Hindlimb muscle (tissue), 1 donor: Measurements from ENCODE around the gene ARHGAP31. TPM values are rescaled to one million over a fixed set of nuclear protein-coding genes. Genes with fewer than 3 reads are reported as not detected.

Source experiments
- DNase-seq: peaks from one replicate; pipeline ENCODE4 v3.0.0-alpha.2; 2013
- polyA plus RNA-seq: library from polyadenylated mRNA; unstranded; fragments of 120-200 nt; gene quantifications from one replicate; pipeline ENCODE4 v1.2.1, GENCODE V29; 2013; ENCODE audit not compliant: insufficient read length

Gene ARHGAP31
- polyA plus RNA-seq, 1 donor, result 12.0 TPM

DNA sequence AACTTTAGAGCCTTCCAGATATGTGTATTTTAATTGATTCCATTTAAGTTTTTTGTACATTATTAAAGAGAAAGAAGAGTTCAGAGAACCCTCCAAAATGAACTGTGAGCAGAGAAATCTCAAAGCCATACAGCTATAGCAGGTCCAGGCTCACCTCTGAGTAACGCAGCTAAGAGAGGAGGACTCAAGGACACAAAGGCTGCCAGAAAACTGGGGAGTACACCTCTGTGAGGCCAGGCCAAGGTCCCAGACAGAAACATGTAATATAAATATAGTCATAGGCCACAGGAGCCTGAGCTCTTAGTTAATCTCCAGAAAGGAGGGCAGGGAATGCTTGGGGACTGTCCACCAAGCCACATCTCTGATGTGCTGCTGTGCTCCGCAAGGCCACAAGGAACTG lies 102.7 kb downstream of the ARHGAP31 start:
- DNase-seq, result no peak

DNA sequence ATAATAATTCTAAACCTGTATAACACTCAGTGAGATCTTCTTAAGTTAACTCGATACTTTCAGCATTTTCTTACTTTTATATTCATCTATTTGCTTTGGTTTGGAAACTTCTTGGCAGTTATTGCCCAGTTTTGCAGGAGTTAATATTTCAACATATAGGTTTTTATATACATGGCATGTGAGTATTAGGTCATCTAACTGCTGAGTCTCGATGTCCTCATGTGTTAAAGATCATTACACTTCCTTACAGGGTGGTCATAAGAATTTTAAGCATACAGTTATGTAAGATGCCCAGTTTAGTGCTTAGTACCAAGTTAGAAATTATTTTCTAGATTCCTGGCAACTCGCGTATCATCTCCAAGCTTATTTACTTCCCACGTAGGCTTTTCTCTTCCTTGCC lies 106.3 kb downstream of the ARHGAP31 start:
- no peak for DNase-seq

DNA sequence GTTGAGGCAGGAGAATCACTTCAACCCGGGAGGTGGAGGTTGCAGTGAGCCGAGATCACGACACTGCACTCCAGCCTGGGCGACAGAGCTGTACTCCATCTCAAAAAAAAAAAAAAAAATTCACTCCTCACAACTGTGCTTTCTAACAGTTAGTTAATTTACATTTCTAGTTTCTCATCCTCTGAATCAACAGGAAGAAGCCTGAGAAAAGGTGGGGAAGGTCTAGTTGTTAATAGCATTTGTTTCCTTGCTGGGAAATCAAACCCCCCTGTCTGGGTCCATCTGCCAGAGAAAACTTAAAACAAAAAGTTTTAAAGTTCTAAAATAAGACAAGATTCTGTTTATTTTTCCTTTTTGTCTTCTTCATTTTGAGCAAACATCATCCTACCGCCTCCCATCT lies 106.9 kb downstream of the ARHGAP31 start:
- no peak for DNase-seq

DNA sequence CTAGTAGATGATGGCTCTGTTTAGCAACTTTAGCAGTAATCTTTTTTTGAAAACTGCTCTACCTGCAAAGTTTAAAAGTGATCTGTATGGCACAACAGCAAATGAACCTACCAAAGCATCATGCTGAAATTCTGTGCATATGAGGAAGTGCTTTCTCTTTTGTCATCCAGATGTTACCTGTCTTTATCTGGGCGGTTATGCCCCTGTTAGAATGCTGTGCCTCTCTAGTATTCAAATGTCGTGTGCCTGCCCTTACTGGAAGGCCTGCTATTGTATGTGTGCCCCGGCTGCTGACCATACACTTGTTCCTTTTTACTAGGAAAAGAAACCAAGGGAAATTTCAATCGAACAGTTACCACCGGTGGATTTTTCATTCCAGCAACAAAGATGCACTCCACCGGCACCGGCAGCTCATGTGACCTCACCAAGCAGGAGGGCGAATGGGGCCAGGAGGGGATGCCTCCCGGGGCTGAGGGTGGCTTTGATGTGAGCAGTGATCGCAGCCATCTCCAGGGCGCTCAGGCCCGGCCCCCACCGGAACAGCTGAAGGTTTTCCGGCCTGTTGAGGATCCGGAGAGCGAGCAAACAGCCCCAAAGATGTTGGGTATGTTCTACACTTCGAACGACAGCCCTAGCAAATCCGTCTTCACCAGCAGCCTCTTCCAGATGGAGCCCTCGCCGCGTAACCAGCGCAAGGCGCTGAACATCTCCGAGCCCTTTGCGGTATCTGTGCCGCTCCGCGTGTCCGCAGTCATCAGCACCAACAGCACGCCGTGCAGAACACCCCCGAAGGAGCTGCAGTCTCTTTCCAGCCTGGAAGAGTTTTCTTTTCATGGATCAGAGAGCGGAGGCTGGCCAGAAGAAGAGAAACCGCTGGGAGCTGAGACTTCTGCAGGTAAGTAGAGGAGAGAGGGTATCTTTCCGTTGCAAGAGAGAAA lies 107.6 kb downstream of the ARHGAP31 start:
- DNase-seq, result no peak

DNA sequence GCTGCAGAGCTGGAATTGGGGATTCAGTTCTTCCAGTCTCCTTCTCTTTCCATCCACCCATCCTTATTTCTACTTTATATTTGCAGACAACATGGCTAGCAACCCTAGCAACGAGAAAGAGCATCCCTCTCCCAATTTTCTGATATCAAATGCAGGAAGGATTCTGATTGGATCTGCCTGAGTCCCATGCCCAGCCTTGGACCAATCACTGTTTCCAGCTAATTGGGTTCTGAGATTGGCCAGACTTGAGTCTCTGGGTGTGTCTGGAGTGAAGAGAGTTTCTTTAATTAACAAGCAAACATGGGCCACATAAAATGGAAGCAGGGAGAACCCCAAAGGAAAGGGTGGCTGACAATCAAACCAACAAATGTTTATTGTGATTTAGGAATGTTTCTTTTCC lies 108.6 kb downstream of the ARHGAP31 start:
- no peak for DNase-seq

DNA sequence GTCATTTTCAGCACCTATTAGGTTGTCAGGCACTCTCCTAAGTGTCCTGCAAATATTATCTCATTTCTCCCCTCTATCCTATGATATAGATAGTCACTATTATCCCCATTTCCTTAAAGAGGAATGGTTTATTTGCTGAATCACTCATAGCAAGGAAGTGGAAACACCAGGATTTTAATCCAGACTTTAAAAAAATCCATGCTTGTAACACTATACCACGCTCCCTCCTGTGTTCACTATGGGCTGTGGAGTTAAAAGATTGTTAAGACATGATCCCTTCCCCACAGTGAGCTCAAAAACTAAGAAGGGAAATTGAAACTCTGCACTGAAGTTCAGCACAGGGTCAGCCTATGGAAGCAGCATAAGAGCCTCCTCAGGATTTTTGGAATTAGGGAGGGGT lies 109.0 kb downstream of the ARHGAP31 start:
- DNase-seq, result no peak

DNA sequence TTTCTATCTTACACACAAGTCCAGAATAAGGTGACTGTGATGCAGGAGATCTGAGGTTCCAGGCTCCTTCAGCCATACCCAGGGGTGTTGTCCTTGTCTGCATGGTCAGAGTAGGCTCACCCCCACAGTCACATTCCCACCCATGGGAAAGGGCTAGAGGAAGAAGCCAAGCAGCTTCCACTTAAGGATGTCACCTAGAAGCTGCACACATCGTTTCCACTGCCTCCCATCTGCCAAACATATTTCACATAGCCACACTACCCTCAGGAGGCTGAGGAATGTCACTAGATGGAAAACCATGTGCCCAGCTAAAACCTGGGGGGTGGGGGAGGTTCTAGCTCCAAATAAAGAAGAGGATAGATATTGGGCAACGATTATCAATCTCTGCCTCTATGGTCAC lies 111.1 kb downstream of the ARHGAP31 start:
- no peak for DNase-seq

DNA sequence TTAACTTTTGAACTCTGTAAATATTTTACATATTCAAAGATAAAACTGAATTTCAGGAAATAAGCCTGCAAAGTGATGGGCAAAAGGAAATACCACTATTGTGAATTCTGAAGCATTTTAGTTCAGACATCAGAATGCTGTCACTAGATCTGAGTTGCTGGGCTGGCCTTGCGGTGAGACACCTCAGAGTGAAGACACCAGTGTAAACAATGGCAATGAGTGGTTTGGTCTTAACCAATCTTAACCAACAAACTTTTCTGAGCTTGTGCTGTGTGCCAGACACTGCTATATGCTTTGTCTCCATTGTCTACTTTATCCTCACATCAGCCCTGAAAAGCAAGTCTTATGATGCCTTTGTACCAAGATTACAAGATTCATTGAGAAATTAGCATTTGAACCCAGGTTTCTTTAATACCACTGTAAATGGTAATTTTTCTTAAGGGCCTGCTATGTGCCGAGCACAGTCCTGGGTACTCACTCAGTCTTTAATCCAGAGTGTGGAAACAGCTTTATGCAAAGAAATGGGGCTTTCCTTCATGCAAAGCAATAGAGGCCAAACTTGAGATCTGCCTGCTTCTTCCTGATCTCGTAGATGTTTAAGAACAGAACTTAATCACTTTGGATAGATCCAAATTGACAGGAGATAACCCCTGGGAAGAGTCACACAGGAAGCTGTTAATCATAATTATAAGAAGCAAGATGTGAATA lies 114.2 kb downstream of the ARHGAP31 start:
- DNase-seq, result no peak

DNA sequence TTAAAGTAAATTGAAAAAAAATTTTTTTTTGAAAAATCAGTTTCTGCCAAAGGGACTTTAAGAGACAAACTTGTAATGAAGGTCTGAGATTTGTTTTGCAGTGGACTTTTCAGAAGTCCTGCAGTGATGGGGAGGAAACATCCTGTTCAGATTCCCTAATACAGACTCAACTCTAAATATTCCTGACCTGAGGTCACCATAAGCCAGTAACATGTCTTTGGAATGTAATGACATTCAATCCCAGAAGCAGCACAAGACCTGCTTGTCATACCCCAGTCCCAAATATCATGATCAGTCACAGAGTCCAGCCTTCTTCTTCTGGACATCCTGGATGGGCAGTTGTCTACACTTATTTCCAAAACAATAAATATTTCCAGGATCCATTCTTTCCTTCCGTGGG lies 115.7 kb downstream of the ARHGAP31 start:
- DNase-seq, result no peak

DNA sequence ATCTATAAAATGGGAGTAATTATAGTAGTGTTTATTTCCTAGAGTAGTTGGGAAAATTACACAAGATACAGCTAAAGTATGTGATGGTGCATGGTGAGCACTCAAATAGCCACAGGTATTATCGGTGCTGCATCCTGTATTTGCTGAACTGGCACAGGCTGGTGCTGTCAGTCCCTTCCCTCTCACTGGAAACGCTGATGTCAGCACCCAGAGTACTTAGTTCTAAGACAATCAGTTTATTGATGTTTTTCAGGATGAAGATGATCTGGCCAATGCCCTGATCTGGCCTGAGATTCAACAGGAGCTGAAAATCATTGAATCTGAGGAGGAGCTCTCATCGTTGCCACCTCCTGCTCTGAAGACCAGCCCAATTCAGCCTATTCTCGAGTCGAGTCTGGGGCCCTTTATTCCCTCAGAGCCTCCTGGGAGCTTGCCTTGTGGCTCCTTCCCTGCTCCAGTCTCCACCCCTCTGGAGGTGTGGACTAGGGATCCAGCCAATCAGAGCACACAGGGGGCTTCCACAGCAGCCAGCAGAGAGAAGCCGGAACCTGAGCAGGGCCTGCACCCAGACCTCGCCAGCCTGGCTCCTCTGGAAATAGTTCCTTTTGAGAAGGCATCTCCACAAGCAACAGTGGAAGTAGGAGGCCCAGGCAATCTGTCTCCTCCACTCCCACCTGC lies 119.6 kb downstream of the ARHGAP31 start:
- no peak for DNase-seq

DNA sequence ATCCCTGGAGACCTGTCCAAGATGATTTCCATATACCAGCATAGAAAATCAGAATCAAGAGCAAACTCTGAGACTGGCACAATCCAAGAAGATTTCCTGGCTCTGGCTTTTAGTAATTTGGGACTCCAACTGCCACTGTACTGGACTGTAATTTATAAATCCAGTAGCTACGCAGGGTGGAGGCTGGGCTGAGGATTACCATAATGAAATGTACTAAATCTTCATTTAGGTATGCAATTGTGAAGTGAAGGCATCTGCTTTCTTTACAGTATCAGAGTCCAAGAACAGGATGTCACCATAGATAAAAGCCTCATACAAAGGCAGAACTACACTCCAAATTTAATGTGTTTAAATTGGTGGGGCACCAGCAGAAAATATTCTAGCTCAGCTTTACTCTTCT lies 122.7 kb downstream of the ARHGAP31 start:
- DNase-seq, result no peak

DNA sequence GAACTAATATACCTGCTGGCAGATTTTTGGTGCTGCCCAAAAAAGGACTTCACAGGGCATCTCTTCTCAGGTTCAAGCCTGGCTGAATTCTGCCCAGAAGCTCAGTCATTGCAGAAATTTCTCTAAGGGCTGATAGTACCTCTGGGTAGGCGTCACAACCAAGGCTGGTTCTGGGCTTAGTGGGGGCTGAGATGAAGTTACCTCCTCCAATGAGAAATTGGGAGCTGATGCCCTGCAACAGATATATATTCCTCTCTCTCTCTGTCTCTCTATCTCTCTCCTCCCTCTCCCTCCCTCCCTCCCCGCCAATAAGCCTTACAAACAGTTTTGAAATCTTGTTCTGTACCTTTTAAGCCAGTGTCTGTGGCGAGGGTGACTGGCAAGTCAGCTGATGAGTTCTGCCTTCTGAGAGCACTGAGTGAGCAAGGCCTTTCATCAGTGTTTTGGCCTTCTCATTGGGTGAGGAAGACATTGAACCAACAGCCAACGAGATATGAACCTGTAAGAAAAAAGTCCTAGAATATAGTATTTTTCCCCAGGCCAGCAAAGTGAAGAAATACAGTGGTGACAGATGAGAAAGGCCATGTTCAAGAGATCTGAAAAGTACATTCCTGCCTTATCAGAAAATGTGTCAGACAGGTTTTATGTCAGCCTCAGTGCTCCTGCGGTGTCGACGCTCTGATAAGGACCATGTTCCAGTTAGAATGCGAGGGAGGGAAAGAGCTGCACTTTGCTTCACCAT lies 123.8 kb downstream of the ARHGAP31 start:
- DNase-seq, result no peak

DNA sequence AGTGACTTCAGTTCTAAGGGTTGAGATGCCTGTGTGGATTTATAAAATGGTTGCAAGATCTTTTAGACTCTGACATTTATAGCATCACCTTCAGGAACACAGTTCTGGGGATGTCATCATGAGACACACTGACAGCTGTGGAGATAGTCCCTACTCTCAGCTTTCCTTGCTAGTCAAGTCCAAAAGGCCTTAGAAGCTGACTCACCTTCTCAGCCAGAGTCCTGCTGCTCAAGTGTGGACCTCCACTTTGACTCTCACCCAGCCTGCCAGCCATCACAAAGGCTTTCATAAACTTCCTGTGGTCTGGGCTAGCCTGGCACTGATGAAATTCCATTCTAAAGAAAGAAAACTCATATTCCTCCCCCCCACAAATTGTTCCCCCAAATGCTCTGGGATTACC lies 124.5 kb downstream of the ARHGAP31 start:
- DNase-seq, result no peak

DNA sequence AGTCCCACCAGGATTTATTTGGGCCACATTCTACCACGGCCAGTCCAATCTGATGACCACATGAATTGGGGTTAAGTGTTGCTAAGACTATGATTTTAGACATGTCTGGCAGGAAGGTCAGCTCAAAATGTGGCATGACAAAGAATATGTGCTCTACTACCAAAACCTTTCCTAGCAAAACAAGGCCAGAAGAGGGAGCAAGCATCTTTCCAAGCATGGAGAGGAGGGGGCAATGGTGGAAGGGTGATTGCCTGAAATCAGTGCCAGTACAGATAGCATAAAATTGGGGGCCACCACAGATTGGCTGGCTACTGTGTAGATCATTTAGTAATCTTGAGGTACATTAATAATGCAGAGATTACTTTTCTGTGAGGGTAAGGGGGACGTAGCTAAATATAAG lies 126.0 kb downstream of the ARHGAP31 start:
- no peak for DNase-seq

DNA sequence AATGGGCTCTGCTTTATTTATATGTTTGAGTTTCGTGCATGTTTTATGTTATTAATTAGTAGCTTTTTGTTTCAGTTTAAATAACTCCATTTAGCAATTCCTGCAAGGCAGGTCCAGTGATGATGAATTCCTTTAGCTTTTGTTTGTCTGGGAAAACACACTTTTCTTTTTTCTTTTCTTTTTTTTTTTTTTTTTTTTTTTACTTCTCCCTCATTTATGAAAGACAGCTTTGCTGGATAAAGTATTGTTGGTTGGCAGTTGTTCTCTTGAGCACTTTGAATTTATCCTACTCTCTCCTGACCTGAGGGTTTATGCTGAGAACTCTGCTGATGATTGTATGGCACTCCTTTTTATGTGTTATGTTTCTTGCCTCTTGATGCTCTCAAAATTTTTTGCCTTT lies 133.5 kb downstream of the ARHGAP31 start:
- no peak for DNase-seq

DNA sequence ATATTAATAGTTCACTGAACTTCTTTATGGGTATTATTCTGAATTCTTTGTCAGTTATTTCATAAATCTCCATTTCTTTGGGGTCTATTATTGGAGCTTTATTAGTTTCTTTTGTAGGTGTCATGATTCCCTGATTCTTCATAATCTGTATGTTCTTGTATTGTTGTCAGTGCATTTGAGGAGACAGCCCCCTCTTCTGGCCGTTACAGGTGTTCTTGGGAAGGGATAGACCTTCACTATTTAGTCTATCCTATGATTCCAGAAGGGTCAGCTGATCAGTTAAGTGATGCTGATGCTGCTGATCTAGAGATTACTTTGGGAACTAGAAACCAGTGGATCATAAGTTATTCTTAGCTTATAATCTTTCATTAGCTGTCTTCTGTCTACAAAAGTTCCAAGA lies 134.4 kb downstream of the ARHGAP31 start:
- no peak for DNase-seq

DNA sequence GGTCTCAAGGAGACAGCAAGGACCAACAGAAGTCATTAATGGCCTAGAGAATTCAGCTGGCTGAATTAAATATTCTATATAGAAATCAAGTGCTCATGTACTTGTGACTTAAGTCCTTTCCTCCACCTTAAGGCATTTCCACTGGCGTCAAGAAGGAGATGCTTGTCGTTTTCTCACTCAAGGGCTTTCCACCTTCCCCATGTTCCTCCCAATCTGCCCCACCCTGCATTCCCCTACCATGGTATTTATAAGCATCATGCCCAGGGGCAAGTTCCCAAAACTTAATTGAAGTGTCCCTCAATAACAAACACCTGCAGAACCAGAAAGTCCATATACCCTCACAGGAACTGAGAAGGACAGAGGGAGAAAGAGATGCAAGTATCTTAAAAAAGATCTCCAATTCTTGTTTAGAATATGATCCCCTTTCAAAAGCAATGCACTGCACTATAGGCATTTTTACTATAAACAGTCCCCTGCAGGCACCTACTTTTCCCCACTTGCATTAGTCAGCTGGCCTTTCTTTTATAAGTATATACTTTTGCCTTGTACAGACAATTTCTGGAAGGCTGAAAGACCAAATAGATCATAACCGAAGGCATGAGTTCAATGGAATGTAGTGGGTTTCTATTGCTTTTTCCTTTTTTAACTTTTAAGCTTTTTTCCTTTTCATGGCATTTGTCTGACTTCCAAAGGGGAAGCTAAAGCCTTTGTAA lies 139.6 kb downstream of the ARHGAP31 start:
- DNase-seq, result no peak

DNA sequence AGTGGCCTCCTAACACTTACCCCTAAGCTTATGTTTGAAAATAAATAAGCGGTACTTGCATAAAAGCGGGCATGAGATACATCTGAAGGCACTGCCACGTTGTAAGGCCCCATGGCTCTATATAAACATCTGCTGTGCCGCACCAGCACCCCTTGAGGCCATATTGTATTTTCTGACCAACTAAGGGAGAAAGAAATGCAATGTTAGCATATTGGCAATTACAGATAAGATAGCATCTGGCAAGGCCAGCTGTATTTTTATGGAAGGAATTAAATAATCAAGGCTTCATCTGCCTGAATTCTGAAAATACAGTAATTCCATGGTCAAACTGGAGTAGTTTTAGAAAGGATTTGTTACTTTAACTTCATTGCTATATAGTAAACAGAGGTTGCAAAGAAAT lies 140.5 kb downstream of the ARHGAP31 start:
- DNase-seq, result no peak

DNA sequence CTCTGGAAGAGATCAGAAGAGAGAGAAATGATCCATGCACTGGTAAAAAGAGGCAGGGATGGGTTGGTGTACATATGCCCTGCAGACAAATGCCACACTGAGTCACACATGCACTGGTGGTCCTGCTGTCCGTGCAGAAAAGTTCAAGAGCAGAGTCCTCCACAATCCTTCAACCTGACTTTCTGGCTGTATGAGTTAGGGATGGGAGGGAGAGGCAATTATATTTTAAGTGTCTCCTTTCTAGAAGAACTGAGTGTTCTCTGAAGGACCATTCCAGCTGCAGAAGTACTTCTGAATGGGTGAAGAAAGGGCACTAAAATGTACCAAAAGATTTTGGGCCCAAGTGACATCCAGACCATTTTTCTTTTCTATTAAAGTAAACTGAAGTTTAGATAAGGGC lies 142.8 kb downstream of the ARHGAP31 start:
- no peak for DNase-seq

DNA sequence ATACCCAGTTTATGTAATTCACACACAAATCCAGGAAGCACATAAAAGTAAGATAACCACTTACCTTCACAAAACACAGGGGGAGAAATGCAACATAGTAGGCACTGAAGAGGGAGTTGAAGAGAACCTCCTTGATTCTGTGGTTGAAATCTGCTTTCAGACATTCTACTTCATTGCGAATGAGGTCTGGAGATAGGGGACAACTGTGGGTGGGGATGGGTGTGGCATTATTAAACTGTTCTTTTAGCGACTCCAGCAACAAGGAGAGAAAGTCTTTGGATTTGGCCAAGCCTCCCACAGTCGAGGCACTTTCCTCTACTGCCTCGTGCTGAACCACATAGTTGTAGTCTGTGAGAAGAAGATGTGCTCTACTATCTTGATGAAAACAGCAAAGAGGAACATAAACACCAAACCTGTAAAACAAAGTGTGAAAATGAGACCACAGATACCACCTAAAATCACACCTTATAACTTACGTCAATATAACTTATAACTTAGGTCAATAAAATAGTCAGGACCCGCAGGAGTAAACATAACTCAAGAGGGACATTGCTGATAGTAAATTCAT lies 143.6 kb downstream of the ARHGAP31 start:
- no peak for DNase-seq

DNA sequence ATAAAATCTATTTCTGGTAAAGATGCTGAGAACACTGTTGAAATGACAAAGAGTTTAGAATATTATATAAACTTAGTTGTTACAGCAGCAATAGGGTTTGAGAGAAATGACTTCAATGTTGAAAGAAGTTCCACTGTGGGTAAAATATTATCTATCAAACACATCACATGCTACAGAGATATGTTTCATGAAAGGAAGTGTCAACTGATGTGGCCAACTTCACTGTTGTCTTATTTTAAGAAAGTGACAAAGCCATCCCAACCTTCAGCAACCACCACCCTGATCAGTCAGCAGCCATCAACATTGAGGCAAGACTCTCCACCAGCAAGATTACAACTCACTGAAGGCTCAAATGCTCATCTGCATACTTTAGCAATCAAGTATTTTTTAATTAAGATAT lies 149.0 kb downstream of the ARHGAP31 start:
- DNase-seq, result no peak

DNA sequence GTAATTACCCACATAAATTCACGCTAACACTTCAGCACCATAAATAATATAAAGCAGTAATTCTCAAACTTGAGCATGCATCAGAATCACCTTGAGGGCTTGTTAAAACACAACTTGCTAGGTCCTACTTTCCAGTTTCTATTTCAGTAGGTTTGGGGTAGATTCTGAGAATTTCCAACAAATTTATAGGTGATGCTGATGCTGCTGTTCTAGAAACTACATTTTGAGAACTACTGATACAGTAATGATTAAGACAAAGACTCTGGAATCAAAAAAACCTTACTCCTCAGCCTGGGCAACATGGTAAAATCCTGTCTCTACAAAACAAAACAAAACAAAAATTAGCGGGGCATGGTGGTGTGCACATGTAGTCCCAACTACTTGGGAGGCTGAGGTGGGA lies 150.4 kb downstream of the ARHGAP31 start:
- no peak for DNase-seq
